HG02852 (cell line): ENCODE measurements around the gene ARSK.

Experiments used
- ATAC-seq: cut with Tn5 transposase; IDR thresholded peaks from one replicate; pipeline ENCODE4 v1.9.1; 2021; ENCODE audit warnings: mild to moderate bottlenecking, moderate library complexity; ENCODE audit not compliant: unreplicated experiment

Gene ARSK, protein sequence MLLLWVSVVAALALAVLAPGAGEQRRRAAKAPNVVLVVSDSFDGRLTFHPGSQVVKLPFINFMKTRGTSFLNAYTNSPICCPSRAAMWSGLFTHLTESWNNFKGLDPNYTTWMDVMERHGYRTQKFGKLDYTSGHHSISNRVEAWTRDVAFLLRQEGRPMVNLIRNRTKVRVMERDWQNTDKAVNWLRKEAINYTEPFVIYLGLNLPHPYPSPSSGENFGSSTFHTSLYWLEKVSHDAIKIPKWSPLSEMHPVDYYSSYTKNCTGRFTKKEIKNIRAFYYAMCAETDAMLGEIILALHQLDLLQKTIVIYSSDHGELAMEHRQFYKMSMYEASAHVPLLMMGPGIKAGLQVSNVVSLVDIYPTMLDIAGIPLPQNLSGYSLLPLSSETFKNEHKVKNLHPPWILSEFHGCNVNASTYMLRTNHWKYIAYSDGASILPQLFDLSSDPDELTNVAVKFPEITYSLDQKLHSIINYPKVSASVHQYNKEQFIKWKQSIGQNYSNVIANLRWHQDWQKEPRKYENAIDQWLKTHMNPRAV

DNA sequence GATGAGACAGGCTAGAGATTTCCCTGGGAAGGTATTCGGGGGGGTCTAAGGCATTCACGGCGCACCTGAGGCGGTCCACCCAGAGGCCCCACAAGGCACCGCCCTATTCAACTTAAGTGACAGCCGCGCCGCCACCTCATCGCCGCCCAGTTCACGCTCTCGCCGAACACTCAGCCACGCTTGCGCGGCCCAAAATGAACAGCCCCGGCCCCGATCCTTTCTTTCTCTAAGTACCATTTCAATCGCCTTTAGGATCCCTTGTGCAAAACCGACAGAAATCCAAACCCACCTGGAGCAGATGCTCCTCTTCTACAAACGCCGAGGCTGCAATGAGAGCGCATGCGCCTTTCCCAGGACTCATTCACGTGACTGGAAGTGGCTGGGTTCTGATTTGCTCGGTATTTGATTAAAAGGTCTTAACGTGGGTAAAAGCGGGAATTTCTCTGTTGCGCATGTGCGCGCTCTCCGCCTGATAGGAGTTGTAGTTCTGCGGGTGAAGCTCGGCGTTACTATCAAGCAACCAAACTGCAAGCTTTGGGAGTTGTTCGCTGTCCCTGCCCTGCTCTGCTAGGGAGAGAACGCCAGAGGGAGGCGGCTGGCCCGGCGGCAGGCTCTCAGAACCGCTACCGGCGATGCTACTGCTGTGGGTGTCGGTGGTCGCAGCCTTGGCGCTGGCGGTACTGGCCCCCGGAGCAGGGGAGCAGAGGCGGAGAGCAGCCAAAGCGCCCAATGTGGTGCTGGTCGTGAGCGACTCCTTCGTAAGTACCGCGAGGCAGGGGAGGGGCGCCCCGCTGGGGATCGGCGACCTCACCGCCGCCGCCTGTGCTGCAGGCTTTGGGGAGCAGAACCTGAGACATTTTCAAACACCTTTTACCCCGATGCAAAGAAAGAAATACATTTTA, at the start of gene ARSK, which contains the start of gene SKIC3:
TSS of gene ARSK (plus strand) at position 455 of the 902 bp plus-strand sequence. CDS start at position 633, 178 bp downstream.
TSS of gene SKIC3 (minus strand) at position 331 of the 902 bp plus-strand sequence. CDS start 7,827 bp downstream, outside the sequence.
- ATAC-seq, result peak; percentile 90

DNA sequence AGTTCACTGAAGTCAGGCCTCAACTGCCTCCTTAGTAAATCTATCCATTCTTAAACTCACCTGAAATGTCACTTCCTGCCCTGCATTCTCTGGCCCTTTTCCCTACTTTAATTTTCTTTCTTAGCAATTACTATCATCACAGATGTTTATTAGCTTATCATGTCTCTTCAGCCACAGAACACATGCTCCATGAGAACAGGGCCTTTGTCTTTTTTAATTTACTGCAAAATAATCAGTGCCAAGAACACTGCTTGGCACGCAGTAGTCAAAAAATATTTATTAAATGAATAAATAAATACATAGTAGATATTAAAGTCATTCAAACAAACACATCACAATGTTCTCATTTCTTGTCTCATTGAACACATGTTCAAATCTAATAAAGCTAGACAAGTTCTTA, 46.4 kb upstream of the ARSK start:
- no peak for ATAC-seq

DNA sequence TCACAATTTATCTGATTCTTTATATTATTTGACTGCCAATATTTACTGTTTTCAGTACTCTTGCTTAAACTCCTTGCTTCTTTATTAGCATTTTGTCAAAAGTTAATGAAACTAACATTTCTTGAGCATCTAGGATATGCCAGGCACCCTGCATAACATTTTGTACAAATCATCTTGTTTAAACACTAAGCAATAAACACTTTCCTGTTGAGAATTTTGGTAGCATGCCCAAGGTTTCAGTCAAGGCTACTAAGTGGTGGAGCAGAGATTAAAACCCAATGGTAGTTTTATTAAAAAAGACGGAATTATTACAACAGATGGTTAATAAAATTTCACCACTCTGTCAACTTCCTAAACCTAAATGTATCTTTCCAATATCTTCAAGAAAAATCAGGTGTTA, 43.3 kb upstream of the ARSK start:
- no peak for ATAC-seq

DNA sequence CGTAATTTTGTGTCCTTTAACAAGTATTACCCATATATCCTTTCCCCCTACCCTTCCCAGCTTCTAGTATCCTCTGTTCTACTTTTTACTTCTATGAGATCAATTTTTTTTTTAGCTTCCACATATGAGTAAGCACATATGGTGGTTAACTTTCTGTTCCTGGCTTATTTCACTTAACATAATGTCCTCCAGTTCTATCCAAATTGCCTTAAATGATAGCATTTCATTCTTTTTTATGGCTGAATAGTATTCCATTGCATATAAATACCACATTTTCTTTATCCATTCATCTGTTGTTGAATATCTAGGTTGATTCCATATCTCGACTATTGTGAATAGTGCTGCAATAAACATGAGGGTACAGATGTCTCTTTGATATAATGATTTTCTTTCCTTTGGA, 36.5 kb upstream of the ARSK start:
- ATAC-seq, result no peak

DNA sequence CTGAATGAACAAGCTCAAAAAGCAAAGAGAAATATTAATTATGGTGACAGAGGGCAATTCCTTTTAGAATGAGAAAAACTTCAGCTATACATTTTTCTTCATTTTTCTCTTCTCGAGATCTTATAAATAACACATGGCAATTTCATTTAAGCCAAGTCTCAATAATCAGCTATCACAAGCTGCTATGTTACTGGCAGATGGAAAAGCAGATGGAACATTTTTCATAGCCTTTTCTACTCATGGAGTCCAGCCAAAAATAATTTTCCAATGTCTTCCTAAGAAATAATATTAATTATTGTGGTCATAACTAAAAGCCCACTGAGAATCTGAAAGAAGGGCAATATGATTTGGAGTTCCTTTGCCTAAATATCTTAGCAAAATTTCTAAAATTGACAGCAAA, 35.8 kb upstream of the ARSK start:
- ATAC-seq, result no peak

DNA sequence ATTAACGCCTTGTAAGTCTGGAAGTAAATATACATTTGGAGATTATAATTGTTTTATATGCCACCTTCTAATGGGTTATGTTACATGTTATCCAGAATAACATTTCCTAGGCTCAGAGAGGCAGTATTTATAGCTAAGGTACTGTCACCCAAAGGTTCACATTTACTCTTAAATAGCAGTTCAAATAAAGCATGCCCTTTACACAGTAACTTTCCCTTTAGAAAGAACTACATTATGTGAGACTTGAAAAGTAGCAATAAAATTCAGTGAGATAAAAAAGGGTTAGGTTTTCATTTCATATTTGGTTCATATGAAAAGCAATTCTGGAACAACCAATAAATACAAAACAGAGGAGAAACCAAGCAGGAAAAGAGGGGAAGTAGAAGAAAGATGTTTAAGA, 35.2 kb upstream of the ARSK start:
- ATAC-seq, result no peak

DNA sequence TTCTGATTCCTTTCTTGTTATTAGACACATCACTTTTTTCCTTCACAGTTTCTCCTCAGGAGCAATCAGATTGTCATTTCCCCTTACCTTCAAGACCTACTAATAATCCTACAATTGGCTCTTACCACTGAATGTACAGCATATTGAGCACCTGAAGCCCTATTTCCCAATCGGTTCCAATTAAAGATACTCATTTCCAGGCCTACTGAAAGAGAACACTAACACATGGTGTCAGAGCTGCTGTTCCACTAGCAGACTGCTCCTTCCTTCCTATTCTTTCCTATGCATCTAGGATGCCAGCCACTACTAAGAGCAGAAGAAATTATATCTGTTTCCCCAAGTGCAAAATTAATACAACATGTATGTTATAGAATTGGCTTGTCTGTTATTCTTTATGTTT, 34.7 kb upstream of the ARSK start:
- ATAC-seq, result no peak

DNA sequence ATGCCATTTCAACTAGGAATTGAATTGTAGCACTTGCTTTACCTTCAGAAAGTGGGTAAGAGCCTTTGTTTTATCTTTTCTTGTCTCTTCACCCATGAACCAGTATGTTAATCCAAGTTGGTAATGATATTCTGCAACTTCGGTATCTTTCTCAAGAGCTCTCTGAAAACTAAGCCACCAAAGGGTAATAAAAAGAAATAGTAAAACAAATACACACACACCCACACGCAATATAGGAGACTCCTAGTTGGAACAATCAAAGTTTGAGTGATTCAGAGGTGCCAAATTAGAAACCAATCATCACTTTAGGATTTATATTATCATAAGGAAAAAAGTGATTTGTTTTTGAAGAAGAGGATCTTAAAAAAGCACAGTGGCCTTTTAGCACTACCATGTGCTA, 30.5 kb upstream of the ARSK start:
- ATAC-seq, result no peak

DNA sequence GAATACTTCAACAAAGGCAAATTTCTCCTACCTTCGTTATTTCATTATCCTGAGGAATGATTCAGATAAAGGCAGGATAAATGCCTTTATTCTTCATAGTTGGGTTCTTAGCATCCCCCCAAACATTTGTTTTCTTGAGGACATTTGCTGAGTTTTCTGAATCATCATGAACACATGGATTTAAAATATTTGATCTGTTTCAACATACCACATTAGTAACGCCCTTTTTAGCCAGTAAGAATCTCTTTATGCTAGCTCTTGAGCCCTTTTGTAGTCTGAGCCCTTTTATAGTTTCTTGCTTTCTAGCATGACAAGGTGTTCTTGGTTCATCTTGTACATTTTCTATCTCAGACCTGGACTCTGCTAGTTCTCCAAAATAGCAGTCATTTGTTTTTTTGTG, 28.0 kb upstream of the ARSK start:
- no peak for ATAC-seq

DNA sequence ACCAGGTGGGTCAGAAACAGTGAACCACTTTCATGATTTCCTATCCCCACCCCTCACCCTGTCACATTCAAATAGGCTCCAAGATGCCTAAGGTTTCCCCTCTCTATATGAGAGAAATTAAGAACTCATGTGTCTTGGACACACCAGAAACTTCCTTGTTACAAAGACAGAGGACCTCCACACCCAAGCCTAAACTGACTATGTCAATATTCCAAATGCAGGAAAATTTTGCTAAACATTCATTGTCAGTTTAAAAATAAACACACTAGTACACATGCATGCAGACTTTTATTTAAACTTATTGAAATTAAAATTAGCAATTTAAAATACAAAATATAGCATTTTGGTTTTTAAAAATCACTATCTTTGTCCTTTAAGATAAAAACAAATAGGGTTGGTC, 26.3 kb upstream of the ARSK start:
- no peak for ATAC-seq

DNA sequence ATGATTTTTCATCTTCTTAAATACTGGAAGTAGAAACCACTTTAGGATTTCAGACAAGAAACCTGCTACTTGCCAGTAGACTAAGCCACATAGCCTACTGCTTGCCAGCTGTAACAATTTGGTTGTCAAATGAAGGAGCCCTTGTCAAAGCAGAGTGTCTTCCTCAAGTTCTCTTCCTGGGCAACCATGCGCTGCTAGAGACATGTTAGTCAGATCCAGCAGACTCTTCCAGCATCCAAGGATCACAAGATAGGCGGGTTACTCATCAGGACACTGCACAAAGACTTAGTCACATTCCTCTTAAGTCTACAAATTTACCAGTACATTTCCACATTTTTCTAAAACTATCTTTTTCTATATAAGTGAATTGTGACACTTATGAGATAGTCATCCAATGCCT, 24.5 kb upstream of the ARSK start:
- no peak for ATAC-seq

DNA sequence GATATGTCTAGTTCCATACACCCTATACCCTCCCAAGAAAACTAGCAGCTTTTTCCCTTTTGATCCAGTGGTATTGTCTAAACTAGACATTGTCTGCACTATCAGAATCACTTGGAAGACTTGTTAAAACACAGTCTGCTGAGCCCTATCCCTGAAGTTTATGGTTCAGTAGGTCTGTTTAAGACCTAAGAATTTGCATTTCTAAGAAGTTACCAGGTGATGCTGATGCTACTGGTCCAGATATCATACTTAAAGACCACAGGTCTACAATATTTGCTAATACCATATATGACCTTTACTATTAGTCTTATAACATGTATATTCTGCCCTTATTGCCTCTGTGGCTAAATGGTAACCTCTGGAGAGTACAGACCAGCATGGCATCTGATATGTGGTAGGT, 23.4 kb upstream of the ARSK start:
- ATAC-seq, result no peak

DNA sequence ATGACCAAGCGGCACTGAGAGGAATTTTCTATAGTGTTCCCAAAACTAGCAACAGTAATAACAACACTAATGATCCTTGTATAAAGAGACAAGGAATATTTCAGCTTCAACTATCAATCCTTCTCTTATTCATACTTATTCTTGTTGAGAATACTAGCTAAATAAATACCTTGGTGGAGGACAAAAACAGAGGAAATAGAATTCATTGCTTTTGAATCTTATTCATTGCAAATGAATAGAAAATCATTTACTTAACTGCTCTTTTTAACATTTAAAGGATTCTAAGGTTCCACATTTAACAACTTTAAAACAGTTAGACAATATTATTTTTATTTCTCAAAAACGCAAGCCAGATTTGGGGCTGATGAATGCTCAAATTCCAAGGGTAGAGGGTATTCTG, 22.5 kb upstream of the ARSK start:
- ATAC-seq, result no peak

DNA sequence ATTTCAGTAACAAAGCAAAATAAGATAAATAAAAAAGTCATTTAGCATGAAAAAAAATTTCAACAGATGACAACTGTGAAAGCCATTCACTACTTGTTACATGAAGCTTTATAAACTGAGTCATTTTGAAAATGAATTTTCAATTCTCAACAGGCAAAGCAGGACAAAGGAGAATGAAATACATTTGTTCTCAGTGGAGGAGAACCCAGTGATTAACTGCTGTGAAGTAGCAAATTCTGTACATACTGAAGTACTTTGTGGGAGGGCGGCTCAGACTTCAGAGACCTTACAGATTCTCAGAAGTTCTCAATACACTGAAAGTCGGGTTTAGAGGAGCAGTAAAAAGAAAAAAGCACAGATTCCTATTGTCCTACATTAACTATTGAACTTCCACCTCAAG, 21.8 kb upstream of the ARSK start:
- ATAC-seq, result no peak

DNA sequence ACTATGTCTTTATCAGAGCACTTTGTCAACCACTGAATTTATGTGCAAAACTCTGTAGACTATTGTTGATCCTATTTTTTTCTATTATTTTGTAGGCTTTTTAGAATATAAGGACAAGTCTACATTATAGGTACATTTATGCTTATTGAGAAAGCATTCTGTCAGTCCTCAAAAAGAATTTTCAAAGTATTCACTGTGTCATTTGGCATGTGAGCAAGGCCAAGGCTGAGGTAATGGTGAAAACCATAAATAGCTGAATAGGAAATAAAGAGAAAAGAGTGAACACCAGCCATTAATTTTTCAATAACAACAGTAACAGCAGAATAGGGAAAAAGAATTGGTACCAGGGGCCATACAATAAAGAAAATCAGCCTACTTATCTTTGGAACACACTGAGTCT, 21.1 kb upstream of the ARSK start:
- no peak for ATAC-seq

DNA sequence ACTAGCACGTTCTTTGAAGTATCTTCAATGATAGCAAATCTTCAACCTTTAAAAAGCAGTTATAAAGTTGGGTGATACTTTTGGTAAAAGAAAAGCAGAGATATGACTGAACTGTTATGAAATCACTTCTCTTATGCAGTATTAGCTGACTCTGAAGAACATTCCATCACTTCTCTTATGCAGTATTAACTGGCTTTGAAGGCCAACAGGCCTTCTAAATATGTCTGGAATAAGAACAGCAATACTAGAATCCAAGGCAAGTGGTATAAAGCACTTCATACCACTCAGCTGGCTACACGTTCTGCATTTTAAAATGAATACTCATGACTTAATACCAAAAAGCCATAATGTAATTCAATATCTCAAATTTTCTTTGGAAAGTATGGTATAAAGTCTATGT, 17.4 kb upstream of the ARSK start:
- ATAC-seq, result no peak

DNA sequence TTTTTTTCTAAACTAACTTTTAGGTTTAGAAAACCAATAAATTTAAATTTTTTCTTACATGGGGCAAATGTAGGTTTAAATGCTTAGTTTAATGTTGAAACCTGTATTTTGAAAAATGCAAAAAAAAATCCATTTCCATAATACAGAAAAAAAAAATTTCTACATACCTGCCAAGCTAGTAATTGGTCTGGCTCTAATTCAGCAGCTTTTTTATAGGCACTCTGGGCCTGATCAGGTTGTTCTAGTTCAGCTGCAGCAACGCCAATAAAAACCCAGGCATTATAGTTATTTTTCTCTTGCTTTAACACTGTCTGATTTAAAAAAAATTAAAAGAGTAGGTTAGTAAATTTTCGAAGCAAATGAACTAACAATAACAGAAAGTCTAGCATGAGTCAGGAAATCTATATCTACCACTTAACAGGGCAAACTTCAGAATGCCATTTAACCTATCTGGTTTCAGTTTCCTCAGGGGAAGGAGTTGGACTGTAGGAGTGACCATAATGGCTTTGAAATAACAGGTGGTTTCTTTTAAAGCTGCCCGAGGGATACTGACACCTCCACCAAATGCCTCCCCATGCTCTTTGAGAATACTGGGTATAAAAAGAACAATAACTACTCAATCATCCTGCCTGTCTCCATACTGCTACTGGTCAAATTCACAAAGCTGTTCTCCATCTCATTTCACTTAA, 11.7 kb upstream of the ARSK start:
- ATAC-seq, result no peak

DNA sequence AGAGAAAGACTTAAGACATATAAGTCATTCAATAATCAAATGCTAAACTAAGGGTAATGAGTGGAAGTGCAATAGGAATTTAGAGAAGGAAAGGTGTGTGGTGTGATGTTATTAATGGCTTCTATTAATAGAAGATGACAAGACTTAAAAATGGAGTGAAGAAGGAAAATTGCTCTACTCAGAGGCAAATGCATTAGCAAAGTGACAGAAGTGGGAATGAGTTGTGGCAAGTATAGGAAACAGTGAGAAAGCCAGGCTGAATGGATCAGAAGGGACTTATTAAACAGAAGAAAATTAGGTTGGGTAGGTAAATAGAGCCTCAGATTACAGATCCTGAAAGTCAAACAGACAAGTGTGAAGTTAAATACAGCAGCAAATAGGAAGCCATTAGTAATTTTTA, 5.9 kb upstream of the ARSK start:
- ATAC-seq, result no peak

DNA sequence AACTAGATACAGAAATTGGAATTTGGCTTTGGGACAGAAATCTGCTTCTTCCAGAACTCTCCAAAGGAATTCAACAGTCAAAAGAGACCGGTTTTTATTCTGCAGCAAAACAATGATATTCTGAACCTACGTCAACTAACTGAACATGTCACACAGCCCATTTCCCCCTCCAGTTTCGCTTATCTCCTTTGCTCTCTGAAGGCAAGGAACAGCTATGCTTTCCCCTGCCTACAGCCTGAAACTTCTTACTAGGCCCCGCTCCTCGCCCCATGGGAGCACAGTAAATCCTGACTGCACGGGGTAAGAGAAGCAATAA, 612 bp upstream of the ARSK start:
- ATAC-seq, result peak; percentile 31

DNA sequence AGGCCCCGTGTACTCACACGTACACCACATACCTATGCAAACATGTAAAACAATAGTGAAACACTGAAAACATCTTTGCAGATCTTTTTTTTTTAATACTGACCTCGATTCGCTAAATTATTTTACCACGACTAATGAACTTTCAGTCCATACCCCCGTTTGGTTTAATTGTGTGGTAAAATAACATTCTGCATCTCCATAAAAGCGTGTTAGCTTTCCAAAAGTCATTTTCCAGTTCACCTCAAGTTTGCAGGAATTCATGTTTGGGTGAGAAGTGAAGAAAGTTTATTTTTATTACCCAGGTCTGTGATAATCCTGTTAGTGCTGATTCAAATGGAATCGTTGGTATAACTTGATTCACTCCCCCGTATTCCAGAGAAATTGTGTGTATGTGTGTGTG, 652 bp downstream of the ARSK start:
- ATAC-seq, result no peak

DNA sequence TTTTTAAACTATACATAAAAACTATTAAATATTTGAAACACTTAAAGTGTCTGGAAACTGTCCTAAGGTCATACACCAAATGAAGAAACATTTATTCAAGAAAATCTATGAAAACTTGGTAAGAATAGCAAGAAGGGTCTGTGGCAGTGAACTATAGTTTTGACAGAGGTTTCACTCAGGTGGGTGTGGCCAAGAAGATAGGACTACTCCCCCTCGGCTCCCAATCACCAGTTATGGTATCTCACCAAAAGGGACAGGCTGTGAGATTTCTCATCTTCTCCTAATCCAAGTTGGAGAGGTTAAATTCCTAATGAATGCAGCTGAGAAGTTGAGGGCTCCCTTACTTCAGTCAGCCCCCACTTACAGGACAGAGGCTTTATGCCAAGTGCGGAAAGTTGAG, 2.9 kb downstream of the ARSK start:
- ATAC-seq, result no peak
